Trophoblast cell (in vitro differentiated cells and primary cell): Measurements from ENCODE around the gene NFIB.

Experiments
- DNase-seq, 2 donors: peaks; one replicate each; pipeline ENCODE4 v3.0.0-alpha.2; 2016
- H2AFZ ChIP-seq: 2 replicates; pipeline ENCODE4 v1.6.1; 2013; ENCODE audit warnings: low read length, moderate library complexity, mild to moderate bottlenecking; ENCODE audit not compliant: insufficient read depth, poor library complexity
- H2AK5ac ChIP-seq: 2 replicates; pipeline ENCODE4 v1.6.1; 2013; ENCODE audit warnings: mild to moderate bottlenecking, low read length
- H2BK120ac ChIP-seq: 2 replicates; pipeline ENCODE4 v1.6.1; 2013; ENCODE audit warnings: low read length, mild to moderate bottlenecking, moderate library complexity; ENCODE audit not compliant: insufficient read depth, poor library complexity
- H2BK12ac ChIP-seq: 2 replicates; pipeline ENCODE4 v1.6.1; 2013; ENCODE audit warnings: mild to moderate bottlenecking, low read length, moderate library complexity
- H2BK5ac ChIP-seq: 2 replicates; pipeline ENCODE4 v1.6.1; 2013; ENCODE audit warnings: low read length, low read depth, moderate library complexity, mild to moderate bottlenecking; ENCODE audit not compliant: poor library complexity
- H3K14ac ChIP-seq: 2 replicates; pipeline ENCODE4 v1.6.1; 2013; ENCODE audit warnings: mild to moderate bottlenecking, low read length
- H3K18ac ChIP-seq: 2 replicates; pipeline ENCODE4 v1.6.1; 2013; ENCODE audit warnings: mild to moderate bottlenecking, low read length
- H3K23ac ChIP-seq: 2 replicates; pipeline ENCODE4 v1.6.1; 2013; ENCODE audit warnings: low read length
- H3K27ac ChIP-seq: 2 replicates; pipeline ENCODE4 v1.5.1; 2013; ENCODE audit warnings: low read depth, mild to moderate bottlenecking, inconsistent platforms, low read length, moderate library complexity
- H3K27me3 ChIP-seq: 2 replicates; pipeline ENCODE4 v1.6.1; 2013; ENCODE audit warnings: inconsistent platforms, mild to moderate bottlenecking, low read length, moderate library complexity; ENCODE audit not compliant: insufficient read depth
- H3K36me3 ChIP-seq, 2 experiments: 1 replicate in 1 of 2; 2 replicates in 1 of 2; pipeline ENCODE4 v1.6.1; 2013; ENCODE audit warnings: low read length in 2 of 2, mild to moderate bottlenecking in 2 of 2, moderate library complexity in 1 of 2; ENCODE audit not compliant: insufficient read depth in 2 of 2, control insufficient read depth in 1 of 2
- H3K4ac ChIP-seq: 2 replicates; pipeline ENCODE4 v1.6.1; 2013; ENCODE audit warnings: low read depth, mild to moderate bottlenecking, low read length, moderate library complexity
- H3K4me1 ChIP-seq, 2 experiments: 1 replicate in 1 of 2; 2 replicates in 1 of 2; pipeline ENCODE4 v1.6.1; 2013; ENCODE audit warnings: low read length in 2 of 2, mild to moderate bottlenecking in 2 of 2, moderate library complexity in 1 of 2; ENCODE audit not compliant: insufficient read depth in 2 of 2, control insufficient read depth in 1 of 2
- H3K4me2 ChIP-seq: 2 replicates; pipeline ENCODE4 v1.6.1; 2013; ENCODE audit warnings: inconsistent platforms, mild to moderate bottlenecking, low read length, moderate library complexity
- H3K4me3 ChIP-seq: 2 replicates; pipeline ENCODE4 v1.5.1; 2013; ENCODE audit warnings: mild to moderate bottlenecking, low read depth, low read length, inconsistent platforms
- H3K79me1 ChIP-seq: one replicate; pipeline ENCODE4 v1.6.1; 2013; ENCODE audit warnings: low read length
- H3K79me2 ChIP-seq: 2 replicates; pipeline ENCODE4 v1.6.1; 2013; ENCODE audit warnings: low read length, mild to moderate bottlenecking; ENCODE audit not compliant: control insufficient read depth, insufficient read depth, poor library complexity
- H3K9ac ChIP-seq: 2 replicates; pipeline ENCODE4 v1.6.1; 2013; ENCODE audit warnings: mild to moderate bottlenecking, low read length
- H3K9me3 ChIP-seq: 2 replicates; pipeline ENCODE4 v1.6.1; 2013; ENCODE audit warnings: low read depth, mild to moderate bottlenecking, control low read depth, inconsistent platforms, low read length; ENCODE audit not compliant: insufficient read depth
- H4K12ac ChIP-seq: 2 replicates; pipeline ENCODE4 v1.6.1; 2013; ENCODE audit warnings: low read depth, mild to moderate bottlenecking, low read length, moderate library complexity
- H4K8ac ChIP-seq: 2 replicates; pipeline ENCODE4 v1.6.1; 2013; ENCODE audit warnings: low read depth, mild to moderate bottlenecking, low read length, moderate library complexity
- H4K91ac ChIP-seq: one replicate; pipeline ENCODE4 v1.6.1; 2013; ENCODE audit warnings: low read depth, mild to moderate bottlenecking, low read length, moderate library complexity
- WGBS: extraction: QIAGEN DNeasy Blood & Tissue Kit; methylation state at CpG from one replicate; pipeline ENCODE4 v1.1.7; 2013; ENCODE audit warnings: missing lambda C conversion rate; ENCODE audit not compliant: insufficient read length, insufficient coverage; ENCODE audit errors: extremely low coverage; 5-methylcytosine and 5-hydroxymethylcytosine counted together

NFIB gene

DNA sequence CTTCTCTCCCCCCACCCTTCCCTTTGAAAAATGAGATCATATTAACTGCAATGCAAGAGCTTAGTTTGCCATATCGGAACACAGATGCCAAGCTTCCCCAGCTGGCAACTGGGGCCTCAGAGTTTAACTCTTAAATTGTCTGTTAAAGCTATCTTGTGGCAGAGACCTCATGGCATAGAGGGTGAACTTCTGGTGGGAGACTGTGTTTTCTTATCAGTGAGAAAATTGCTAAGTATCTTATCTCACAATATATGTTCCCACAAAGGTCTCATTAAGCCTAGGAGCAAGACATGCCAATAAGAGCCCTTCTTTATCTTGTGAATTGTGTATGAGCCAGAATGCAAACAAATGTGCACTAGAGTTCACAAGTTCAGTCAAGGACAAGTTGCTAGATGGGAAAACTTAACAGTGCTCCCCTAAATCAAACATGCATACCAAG is 12.3 kb downstream of the NFIB start:
- H3K18ac ChIP-seq: no peak overlapping the region
- no peak overlapping the region for H3K4me2 ChIP-seq
- H3K27ac ChIP-seq: no peak overlapping the region
- H3K27me3 ChIP-seq: no peaks in the 10 kb centered on the region
- H3K14ac ChIP-seq: no peak overlapping the region
- no peak overlapping the region for H3K9ac ChIP-seq
- no peaks in the 10 kb centered on the region for H3K4me1 ChIP-seq
- no peak overlapping the region for H4K91ac ChIP-seq
- H3K9me3 ChIP-seq: no peaks in the 10 kb centered on the region
- H2AK5ac ChIP-seq: no peak overlapping the region
- H2BK120ac ChIP-seq: no peak overlapping the region
- H3K79me1 ChIP-seq: no peaks in the 10 kb centered on the region
- no peak overlapping the region for H4K12ac ChIP-seq
- H4K8ac ChIP-seq: no peak overlapping the region
- H2AFZ ChIP-seq: no peak overlapping the region
- H2BK5ac ChIP-seq: no peak overlapping the region
- H2BK12ac ChIP-seq: no peak overlapping the region
- DNase-seq: no peak
- H3K4ac ChIP-seq: no peak overlapping the region
- WGBS: no CpG with 5 or more reads among the region's 1 CpG
- H3K4me3 ChIP-seq: no peak overlapping the region
- no peak overlapping the region for H3K23ac ChIP-seq
- H3K79me2 ChIP-seq: no peaks in the 10 kb centered on the region
- peaks cover 0 to under 1% of the 10 kb centered on the region in 2 experiments for H3K36me3 ChIP-seq

DNA sequence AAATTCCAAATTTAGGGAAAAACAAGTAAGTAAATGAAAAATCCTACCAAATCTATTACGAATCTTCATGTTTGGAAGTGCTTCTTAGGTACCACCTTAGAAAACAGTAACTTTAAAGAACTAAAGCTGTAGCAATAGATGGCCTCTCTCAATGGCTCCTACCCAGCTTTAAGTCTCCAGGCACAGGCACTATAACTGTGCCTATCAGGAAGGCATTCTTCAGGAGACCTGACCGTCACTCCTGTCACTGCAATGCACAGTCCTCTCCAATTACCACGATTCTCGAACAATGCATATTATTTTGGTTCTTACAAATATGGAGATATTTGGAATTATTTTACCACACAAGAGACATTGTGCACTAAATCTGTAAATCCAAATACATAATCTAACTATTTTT is 12.9 kb downstream of the NFIB start:
- Histone ChIP-seq H4K12ac (no peak overlapping the region), H4K8ac (no peak overlapping the region), H4K91ac (no peak overlapping the region), H3K36me3 (no peaks in the 10 kb centered on the region), H3K14ac (no peak overlapping the region), H2BK5ac (no peak overlapping the region), H3K4me2 (no peak overlapping the region), H2AFZ (no peak overlapping the region), H2AK5ac (no peak overlapping the region), H3K18ac (no peak overlapping the region), H3K9ac (no peak overlapping the region), H3K4ac (no peak overlapping the region), H2BK12ac (no peak overlapping the region), H3K9me3 (no peaks in the 10 kb centered on the region), H2BK120ac (no peak overlapping the region), H3K27ac (no peak overlapping the region), H3K4me1 (no peaks in the 10 kb centered on the region), H3K27me3 (no peaks in the 10 kb centered on the region), H3K4me3 (no peak overlapping the region), H3K23ac (no peak overlapping the region), H3K79me2 (no peaks in the 10 kb centered on the region), H3K79me1 (no peaks in the 10 kb centered on the region)
- DNase-seq: no peak
- no CpG with 5 or more reads among the region's 4 CpGs for WGBS

GRCh38 chr9:14300588-14300987 is 13.4 kb downstream of the NFIB start:
- no peaks in the 10 kb centered on the region for H3K79me2 ChIP-seq
- no peak overlapping the region for H2BK5ac ChIP-seq
- H3K18ac ChIP-seq: no peak overlapping the region
- no peak overlapping the region for H2BK12ac ChIP-seq
- H4K91ac ChIP-seq: no peak overlapping the region
- no peak for DNase-seq
- no peak overlapping the region for H3K4me2 ChIP-seq
- no peaks in the 10 kb centered on the region for H3K4me1 ChIP-seq
- H3K27ac ChIP-seq: no peak overlapping the region
- no peak overlapping the region for H2AFZ ChIP-seq
- H3K4me3 ChIP-seq: no peak overlapping the region
- H3K36me3 ChIP-seq: no peaks in the 10 kb centered on the region
- no peak overlapping the region for H2AK5ac ChIP-seq
- H3K79me1 ChIP-seq: no peaks in the 10 kb centered on the region
- no peaks in the 10 kb centered on the region for H3K27me3 ChIP-seq
- no peak overlapping the region for H2BK120ac ChIP-seq
- no peaks in the 10 kb centered on the region for H3K9me3 ChIP-seq
- no CpG with 5 or more reads among the region's 3 CpGs for WGBS
- no peak overlapping the region for H3K23ac ChIP-seq
- no peak overlapping the region for H3K4ac ChIP-seq
- H4K8ac ChIP-seq: no peak overlapping the region
- H3K9ac ChIP-seq: no peak overlapping the region
- H4K12ac ChIP-seq: no peak overlapping the region
- H3K14ac ChIP-seq: no peak overlapping the region

- H4K8ac ChIP-seq: no peak overlapping the region
- no peak for DNase-seq
- H3K9me3 ChIP-seq: no peaks in the 10 kb centered on the region
- no peak overlapping the region for H3K14ac ChIP-seq
- H3K79me2 ChIP-seq: no peaks in the 10 kb centered on the region
- no peak overlapping the region for H3K4me2 ChIP-seq
- no peak overlapping the region for H3K4ac ChIP-seq
- no CpG with 5 or more reads among the region's 9 CpGs for WGBS
- H3K36me3 ChIP-seq: no peaks in the 10 kb centered on the region
- H2AK5ac ChIP-seq: no peak overlapping the region
- no peak overlapping the region for H3K9ac ChIP-seq
- no peaks in the 10 kb centered on the region for H3K27me3 ChIP-seq
- H2BK12ac ChIP-seq: no peak overlapping the region
- no peak overlapping the region for H3K18ac ChIP-seq
- H2BK5ac ChIP-seq: no peak overlapping the region
- no peak overlapping the region for H2BK120ac ChIP-seq
- H2AFZ ChIP-seq: no peak overlapping the region
- H3K27ac ChIP-seq: no peak overlapping the region
- H4K91ac ChIP-seq: no peak overlapping the region
- no peak overlapping the region for H3K4me3 ChIP-seq
- no peak overlapping the region for H4K12ac ChIP-seq
- no peaks in the 10 kb centered on the region for H3K79me1 ChIP-seq
- no peak overlapping the region for H3K23ac ChIP-seq
- no peaks in the 10 kb centered on the region for H3K4me1 ChIP-seq
These were observed 13.9 kb downstream of the NFIB start for GRCh38 chr9:14300040-14300439.
